CD4-positive, alpha-beta T cell (primary cell): ENCODE measurements around the gene ALDH2. TPM values are rescaled to one million over a fixed set of nuclear protein-coding genes. Genes with fewer than 3 reads are reported as not detected.

Source experiments
- ATAC-seq: fragments of 200-7000 bp; cut with Tn5 transposase; one replicate; pipeline ENCODE4 v1.10.0; 2022; ENCODE audit warnings: mild to moderate bottlenecking; ENCODE audit not compliant: poor library complexity
- CTCF ChIA-PET: fragments of 350-600 bp; sonication (Branson Sonifier 250); formaldehyde crosslinking; loops from one replicate; lab custom pipeline; 2021; ENCODE audit warnings: antibody characterized with exemption, inconsistent platforms; lab: Charles Lee
- POLR2A ChIA-PET: fragments of 350-600 bp; sonication (Branson Sonifier 250); formaldehyde crosslinking; loops from one replicate; lab custom pipeline; 2021; ENCODE audit warnings: antibody characterized with exemption, inconsistent platforms; lab: Charles Lee
- DNase-seq, 14 experiments: peaks; one replicate each; pipeline ENCODE4 v3.0.0-alpha.2; 2013 to 2020; ENCODE audit warnings: mixed read lengths in 2 of 14
- H3K27ac ChIP-seq, 2 donors: one replicate each; pipeline versions ENCODE4 v1.5.1 to v1.7.0; 2013; ENCODE audit warnings: low read length in 2 of 2, low read depth in 1 of 2, mild to moderate bottlenecking in 1 of 2
- H3K27me3 ChIP-seq, 2 experiments: 1 replicate in 1 of 2; 2 replicates in 1 of 2; pipeline versions ENCODE4 v1.6.1 to v1.7.0; 2013; ENCODE audit warnings: low read length in 2 of 2, control low read depth in 1 of 2, mild to moderate bottlenecking in 1 of 2, moderate library complexity in 1 of 2; ENCODE audit not compliant: insufficient read depth in 2 of 2, control insufficient read depth in 1 of 2
- H3K36me3 ChIP-seq: one replicate; pipeline ENCODE4 v1.6.1; 2013; ENCODE audit warnings: low read length, control low read depth; ENCODE audit not compliant: insufficient read depth
- H3K4me1 ChIP-seq: one replicate; pipeline ENCODE4 v1.6.1; 2013; ENCODE audit warnings: low read length, control low read depth; ENCODE audit not compliant: insufficient read depth
- H3K4me3 ChIP-seq: one replicate; pipeline ENCODE4 v1.5.1; 2013; ENCODE audit warnings: mild to moderate bottlenecking, low read length, moderate library complexity
- H3K9me3 ChIP-seq, 2 experiments: 1 replicate in 1 of 2; 2 replicates in 1 of 2; pipeline versions ENCODE4 v1.6.1 to v1.7.0; 2013; ENCODE audit warnings: low read length in 2 of 2, mild to moderate bottlenecking in 2 of 2, control low read depth in 1 of 2, moderate library complexity in 1 of 2; ENCODE audit not compliant: control insufficient read depth in 1 of 2, insufficient read depth in 1 of 2
- H3K27ac Mint-ChIP-seq: one replicate; pipeline ENCODE4 v1.8.0; 2020; ENCODE audit warnings: mixed read lengths
- H3K27me3 Mint-ChIP-seq: one replicate; pipeline ENCODE4 v1.8.0; 2021; ENCODE audit warnings: mixed read lengths
- H3K36me3 Mint-ChIP-seq: one replicate; pipeline ENCODE4 v1.8.0; 2021; ENCODE audit warnings: low read depth, mixed read lengths
- H3K4me1 Mint-ChIP-seq: one replicate; pipeline ENCODE4 v1.8.0; 2021; ENCODE audit warnings: low read depth, mixed read lengths
- H3K4me3 Mint-ChIP-seq: one replicate; pipeline ENCODE4 v1.8.0; 2020; ENCODE audit warnings: mild to moderate bottlenecking, mixed read lengths
- H3K9me3 Mint-ChIP-seq: one replicate; pipeline ENCODE4 v1.8.0; 2020; ENCODE audit warnings: mixed read lengths
- intact Hi-C, 2 experiments: fragments of 100-400 bp; cut with DNase I in 1 of 2; cut with micrococcal nuclease in 1 of 2; formaldehyde crosslinking; loops; one replicate each; pipeline versions ENCODE4 v1.15.1 to v1.9.0; 2023 to 2025; cut with DNase I, micrococcal nuclease
- total RNA-seq, 174 experiments: library from RNA in 2 of 174; stranded (reverse) in 2 of 174; gene quantifications; one replicate each; pipeline ENCODE4 v1.2.3 and lab custom pipeline; 2021 to 2026
- TF ChIP-seq, protein P1 (sequence below): fragments of 200-600 bp; IDR thresholded peaks from one replicate; pipeline ENCODE4 v1.8.0; 2022; ENCODE audit warnings: antibody characterized with exemption, mild to moderate bottlenecking

Gene ALDH2
- total RNA-seq, 2 experiments from 2014 or later, result 2.0 to 2.1 TPM

DNA sequence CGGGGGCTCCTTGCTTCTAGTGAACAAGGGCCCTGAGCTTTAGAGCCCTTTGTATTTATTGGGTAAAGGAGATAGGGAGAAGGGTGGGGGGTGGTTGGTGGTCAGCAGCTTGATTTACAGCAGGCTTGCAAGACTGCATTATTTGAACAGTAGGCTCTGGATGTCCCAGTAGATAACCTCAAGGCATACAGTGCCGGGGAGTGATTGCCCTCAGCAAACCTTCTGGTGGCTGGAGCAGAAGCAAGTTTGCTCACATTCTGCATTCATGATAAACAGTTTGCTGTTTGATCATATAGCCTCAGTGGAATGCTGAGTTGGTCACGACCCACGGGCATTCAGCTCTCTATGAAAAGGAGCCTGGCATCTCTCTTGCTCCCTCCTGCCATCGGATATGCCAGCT is 58.8 kb downstream of the ALDH2 start:
- H3K27me3 Mint-ChIP-seq, result peaks cover 20% of the 10 kb centered on the region
- TF ChIP-seq, protein P1, sequence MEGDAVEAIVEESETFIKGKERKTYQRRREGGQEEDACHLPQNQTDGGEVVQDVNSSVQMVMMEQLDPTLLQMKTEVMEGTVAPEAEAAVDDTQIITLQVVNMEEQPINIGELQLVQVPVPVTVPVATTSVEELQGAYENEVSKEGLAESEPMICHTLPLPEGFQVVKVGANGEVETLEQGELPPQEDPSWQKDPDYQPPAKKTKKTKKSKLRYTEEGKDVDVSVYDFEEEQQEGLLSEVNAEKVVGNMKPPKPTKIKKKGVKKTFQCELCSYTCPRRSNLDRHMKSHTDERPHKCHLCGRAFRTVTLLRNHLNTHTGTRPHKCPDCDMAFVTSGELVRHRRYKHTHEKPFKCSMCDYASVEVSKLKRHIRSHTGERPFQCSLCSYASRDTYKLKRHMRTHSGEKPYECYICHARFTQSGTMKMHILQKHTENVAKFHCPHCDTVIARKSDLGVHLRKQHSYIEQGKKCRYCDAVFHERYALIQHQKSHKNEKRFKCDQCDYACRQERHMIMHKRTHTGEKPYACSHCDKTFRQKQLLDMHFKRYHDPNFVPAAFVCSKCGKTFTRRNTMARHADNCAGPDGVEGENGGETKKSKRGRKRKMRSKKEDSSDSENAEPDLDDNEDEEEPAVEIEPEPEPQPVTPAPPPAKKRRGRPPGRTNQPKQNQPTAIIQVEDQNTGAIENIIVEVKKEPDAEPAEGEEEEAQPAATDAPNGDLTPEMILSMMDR, result no peak
- ATAC-seq (no peak), DNase-seq (no peak)
- CTCF ChIA-PET, result no interaction called here
- no peak overlapping the region for H3K27ac ChIP-seq
- no peaks in the 10 kb centered on the region for H3K27me3 ChIP-seq
- H3K9me3 ChIP-seq, result no peaks in the 10 kb centered on the region
- POLR2A ChIA-PET, result interaction anchor here (0.6 kb wide), 1 partner anchor 16 kb away, joined by 3 read pairs; no protein-coding TSS in a partner anchor
- no peak overlapping the region for H3K27ac Mint-ChIP-seq
- no peak overlapping the region for H3K4me3 ChIP-seq
- H3K36me3 ChIP-seq, result no peaks in the 10 kb centered on the region
- H3K4me3 Mint-ChIP-seq, result no peak overlapping the region
- H3K36me3 Mint-ChIP-seq, result no peaks in the 10 kb centered on the region
- no peaks in the 10 kb centered on the region for H3K9me3 Mint-ChIP-seq
- intact Hi-C loops, result loop anchor here in 1 of 2 experiments (2.0 kb wide), 1 partner anchor 561 kb away; no protein-coding TSS in a partner anchor
- no peaks in the 10 kb centered on the region for H3K4me1 Mint-ChIP-seq
- no peaks in the 10 kb centered on the region for H3K4me1 ChIP-seq

DNA sequence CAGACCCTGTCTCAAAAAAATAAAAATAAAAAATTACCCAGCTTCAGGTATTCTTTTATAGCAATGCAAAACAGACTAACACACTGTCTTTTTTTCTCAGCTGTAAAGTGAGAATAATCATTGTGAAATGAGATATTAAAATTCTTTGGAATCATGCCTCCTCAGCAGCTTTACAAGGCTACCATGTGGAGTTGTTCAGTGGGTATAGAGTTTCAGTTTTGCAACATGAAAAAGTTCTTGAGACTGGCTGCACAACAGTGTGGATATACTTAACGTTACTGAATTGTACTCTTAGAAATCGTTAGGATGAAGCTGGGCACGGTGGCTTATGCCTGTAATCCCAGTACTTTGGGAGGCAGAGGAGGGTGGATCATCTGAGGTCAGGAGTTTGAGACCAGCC is 59.6 kb downstream of the ALDH2 start:
- CTCF ChIA-PET, result no interaction called here
- DNase-seq (no peak), ATAC-seq (no peak)
- Mint-ChIP-seq H3K9me3 (no peaks in the 10 kb centered on the region), H3K36me3 (no peaks in the 10 kb centered on the region), H3K4me1 (no peaks in the 10 kb centered on the region), H3K4me3 (no peak overlapping the region), H3K27me3 (peaks cover 20% of the 10 kb centered on the region), H3K27ac (no peak overlapping the region)
- Histone ChIP-seq H3K27me3 (no peaks in the 10 kb centered on the region), H3K4me3 (no peak overlapping the region), H3K27ac (no peak overlapping the region), H3K9me3 (no peaks in the 10 kb centered on the region), H3K36me3 (no peaks in the 10 kb centered on the region), H3K4me1 (no peaks in the 10 kb centered on the region)
- TF ChIP-seq, protein P1, result no peak
- POLR2A ChIA-PET, result interaction anchor here (0.6 to 1.6 kb wide), 2 partner anchors 15 to 16 kb away, joined by 4 read pairs; partner anchors contain the start of gene MAPKAPK5
- intact Hi-C loops, result no loop called here

DNA sequence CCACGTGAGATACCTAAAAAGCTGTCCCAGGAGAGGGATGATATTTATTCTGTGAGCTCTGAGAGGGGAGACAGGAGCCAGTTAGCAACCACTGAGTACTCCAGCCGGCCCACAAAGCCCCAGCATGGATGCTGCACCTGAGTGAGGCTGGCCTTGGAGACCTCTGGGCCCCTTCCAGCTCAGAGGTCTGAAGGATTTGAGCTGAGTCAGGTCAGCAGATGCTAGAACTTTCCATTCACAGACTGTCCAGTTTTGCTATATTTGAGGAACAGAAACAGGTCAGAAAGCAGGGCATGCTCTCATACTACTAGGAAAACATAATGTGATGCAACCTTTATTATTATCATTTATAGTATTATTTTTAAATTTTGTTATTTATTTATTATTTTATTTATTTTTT is 60.3 kb downstream of the ALDH2 start:
- DNase-seq (no peak), ATAC-seq (no peak)
- no peak overlapping the region for H3K27ac ChIP-seq
- H3K4me3 Mint-ChIP-seq, result no peak overlapping the region
- ChIA-PET POLR2A (interaction anchor here (1.6 kb wide), 1 partner anchor 15 kb away, joined by 4 read pairs; the partner anchor contains the start of gene MAPKAPK5), CTCF (no interaction called here)
- H3K36me3 ChIP-seq, result no peaks in the 10 kb centered on the region
- no peak overlapping the region for H3K27ac Mint-ChIP-seq
- H3K4me1 ChIP-seq, result no peaks in the 10 kb centered on the region
- TF ChIP-seq, protein P1, result no peak
- H3K27me3 Mint-ChIP-seq, result peaks cover 20% of the 10 kb centered on the region
- no peak overlapping the region for H3K4me3 ChIP-seq
- no peaks in the 10 kb centered on the region for H3K9me3 ChIP-seq
- H3K9me3 Mint-ChIP-seq, result no peaks in the 10 kb centered on the region
- no peaks in the 10 kb centered on the region for H3K4me1 Mint-ChIP-seq
- H3K36me3 Mint-ChIP-seq, result no peaks in the 10 kb centered on the region
- intact Hi-C loops, result no loop called here
- no peaks in the 10 kb centered on the region for H3K27me3 ChIP-seq
